GM23338 (cell line): ENCODE results near the gene SPECC1L. TPM values are rescaled to one million over a fixed set of nuclear protein-coding genes. Genes with fewer than 3 reads are reported as not detected.

Experiments
- ATAC-seq: fragments of 200-7000 bp; cut with Tn5 transposase; 3 replicates; pipeline ENCODE4 v1.9.1; 2020
- DNase-seq: peaks from one replicate; pipeline ENCODE4 v3.0.0-alpha.2; 2015; ENCODE audit warnings: low spot score
- H2AFZ ChIP-seq: fragments of 200-600 bp; sonication (generic); 2 replicates; pipeline ENCODE4 v1.8.0; 2016; ENCODE audit warnings: antibody characterized with exemption, mild to moderate bottlenecking, moderate library complexity
- H3F3A ChIP-seq: fragments of 200-600 bp; sonication (generic); replicated peaks from 2 replicates; pipeline ENCODE4 v1.8.0; 2017; ENCODE audit warnings: antibody characterized with exemption, mixed run types, low read depth
- H3K27ac ChIP-seq: fragments of 200-600 bp; sonication (generic); 2 replicates; pipeline ENCODE4 v1.6.1; 2016; ENCODE audit warnings: low read depth
- H3K27me3 ChIP-seq: fragments of 200-600 bp; sonication (generic); 2 replicates; pipeline ENCODE4 v1.8.0; 2016; ENCODE audit warnings: mild to moderate bottlenecking, mixed run types, moderate library complexity; ENCODE audit not compliant: insufficient read depth
- H3K36me3 ChIP-seq: fragments of 200-600 bp; sonication (generic); 2 replicates; pipeline ENCODE4 v1.8.0; 2016; ENCODE audit warnings: mild to moderate bottlenecking; ENCODE audit not compliant: insufficient read depth
- H3K4me1 ChIP-seq: fragments of 200-600 bp; sonication (generic); 2 replicates; pipeline ENCODE4 v1.8.0; 2016; ENCODE audit warnings: mild to moderate bottlenecking, moderate library complexity; ENCODE audit not compliant: insufficient read depth
- H3K4me2 ChIP-seq: fragments of 200-600 bp; sonication (generic); 2 replicates; pipeline ENCODE4 v1.7.1; 2017; ENCODE audit warnings: mixed run types
- H3K4me3 ChIP-seq: fragments of 200-600 bp; sonication (generic); 2 replicates; pipeline ENCODE4 v1.6.1; 2016; ENCODE audit warnings: mixed run types
- H3K79me2 ChIP-seq: fragments of 200-600 bp; sonication (generic); replicated peaks from 2 replicates; pipeline ENCODE4 v1.8.0; 2017; ENCODE audit warnings: mild to moderate bottlenecking; ENCODE audit not compliant: insufficient read depth
- H3K9me2 ChIP-seq: fragments of 200-600 bp; sonication (generic); 2 replicates; pipeline ENCODE4 v1.8.0; 2017; ENCODE audit not compliant: insufficient read depth
- H4K20me1 ChIP-seq: fragments of 200-600 bp; sonication (generic); replicated peaks from 2 replicates; pipeline ENCODE4 v1.8.0; 2017; ENCODE audit warnings: mild to moderate bottlenecking; ENCODE audit not compliant: insufficient read depth
- H3K27ac Mint-ChIP-seq: 2 replicates; pipeline ENCODE4 v1.8.0; 2020; ENCODE audit warnings: inconsistent platforms, mild to moderate bottlenecking, moderate library complexity, mixed read lengths
- H3K27me3 Mint-ChIP-seq: 3 replicates; pipeline ENCODE4 v1.8.0; 2022; ENCODE audit warnings: low read depth, mild to moderate bottlenecking, moderate library complexity, mixed read lengths, inconsistent platforms; ENCODE audit not compliant: insufficient read depth, poor library complexity
- H3K36me3 Mint-ChIP-seq: 3 replicates; pipeline ENCODE4 v1.8.0; 2021; ENCODE audit warnings: low read depth, mild to moderate bottlenecking, inconsistent platforms, moderate library complexity, mixed read lengths
- H3K4me1 Mint-ChIP-seq: 3 replicates; pipeline ENCODE4 v1.8.0; 2020; ENCODE audit warnings: mild to moderate bottlenecking, inconsistent platforms, mixed read lengths
- H3K4me3 Mint-ChIP-seq: 3 replicates; pipeline ENCODE4 v1.8.0; 2021; ENCODE audit warnings: moderate library complexity, mild to moderate bottlenecking, inconsistent platforms, mixed read lengths
- H3K9me3 Mint-ChIP-seq: 3 replicates; pipeline ENCODE4 v1.8.0; 2020; ENCODE audit warnings: moderate library complexity, mild to moderate bottlenecking, inconsistent platforms, mixed read lengths
- CREB1 ChIP-seq: fragments of 250-450 bp; sonication (Bioruptor Pico); IDR thresholded peaks from 2 replicates; pipeline ENCODE4 v1.5.0; 2020; ENCODE audit warnings: low read depth, mild to moderate bottlenecking, moderate library complexity
- ETS1 ChIP-seq: IDR thresholded peaks from 2 replicates; pipeline ENCODE4 v1.6.1; 2016; ENCODE audit warnings: antibody characterized with exemption
- EZH2 ChIP-seq: fragments of 200-600 bp; sonication (generic); IDR thresholded peaks from one replicate; pipeline ENCODE4 v1.8.0; 2017; ENCODE audit warnings: antibody characterized with exemption, mild to moderate bottlenecking, low read depth; ENCODE audit not compliant: unreplicated experiment
- EZH2phosphoT487 ChIP-seq: fragments of 200-600 bp; sonication (generic); IDR thresholded peaks from one replicate; pipeline ENCODE4 v1.8.1; 2018; ENCODE audit warnings: antibody characterized with exemption; ENCODE audit not compliant: unreplicated experiment
- JUNB ChIP-seq: IDR thresholded peaks from one replicate; pipeline ENCODE4 v1.6.1; 2016; ENCODE audit warnings: antibody characterized with exemption; ENCODE audit not compliant: unreplicated experiment
- NANOG ChIP-seq: IDR thresholded peaks from 2 replicates; pipeline ENCODE4 v1.6.1; 2016; ENCODE audit warnings: antibody characterized with exemption, borderline replicate concordance
- POLR2AphosphoS5 ChIP-seq: IDR thresholded peaks from 2 replicates; pipeline ENCODE4 v1.6.1; 2016; ENCODE audit warnings: antibody characterized with exemption, low read depth
- STAT1 ChIP-seq: IDR thresholded peaks from one replicate; pipeline ENCODE4 v1.6.1; 2016; ENCODE audit warnings: antibody characterized with exemption; ENCODE audit not compliant: unreplicated experiment
- ZNF114 ChIP-seq: fragments of 250-450 bp; sonication (Bioruptor Pico); IDR thresholded peaks from 2 replicates; pipeline ENCODE4 v1.5.0; 2020; ENCODE audit warnings: mild to moderate bottlenecking, moderate library complexity
- ZNF331 ChIP-seq: fragments of 250-450 bp; sonication (Bioruptor Pico); IDR thresholded peaks from 2 replicates; pipeline ENCODE4 v1.5.0; 2020; ENCODE audit warnings: low read depth, mild to moderate bottlenecking, moderate library complexity
- polyA plus RNA-seq: library from polyadenylated mRNA; unstranded; fragments of >200 nt; fragmentation: Nextera tagmentation; extraction: Ambion mirVana; gene quantifications from 2 replicates; pipeline ENCODE4 v1.2.1, GENCODE V29; 2016
- total RNA-seq: library from RNA; depleted of rRNA; stranded (reverse); fragments of >200 nt; shearing (Covaris generic); gene quantifications from 2 replicates; pipeline ENCODE4 v1.2.3, GENCODE V29; 2014
- TF ChIP-seq, protein P1 (sequence below), 2 experiments: fragments of 200-600 bp in 1 of 2; sonication (generic) in 1 of 2; conservative IDR thresholded peaks; 2 replicates each; pipeline versions ENCODE4 v1.5.1 to v1.6.1; 2016 to 2017; ENCODE audit warnings: antibody characterized with exemption in 2 of 2, low read depth in 2 of 2, mild to moderate bottlenecking in 2 of 2, moderate library complexity in 1 of 2
- TF ChIP-seq, protein P2 (sequence below): IDR thresholded peaks from one replicate; pipeline ENCODE4 v1.6.1; 2018; ENCODE audit warnings: antibody characterized with exemption; ENCODE audit not compliant: unreplicated experiment
- TF ChIP-seq, protein P3 (sequence below): fragments of 250-450 bp; sonication (Bioruptor Pico); IDR thresholded peaks from 2 replicates; pipeline ENCODE4 v1.5.0; 2020; ENCODE audit warnings: mild to moderate bottlenecking, moderate library complexity

The SPECC1L gene
- total and polyA plus RNA-seq, 2 experiments from 2014 or later = 24.3 to 44.7 TPM

- Mint-ChIP-seq H3K4me3 (no peak overlapping the region), H3K27me3 (peaks cover 1% of the 10 kb centered on the region), H3K36me3 (no peaks in the 10 kb centered on the region), H3K4me1 (peaks cover 26% of the 10 kb centered on the region), H3K9me3 (no peaks in the 10 kb centered on the region), H3K27ac (no peak overlapping the region)
- Histone ChIP-seq H3K27ac (no peak overlapping the region), H3K9me2 (no peaks in the 10 kb centered on the region), H3K79me2 (peaks cover 85% of the 10 kb centered on the region), H3K4me3 (no peak overlapping the region), H3K4me2 (no peak overlapping the region), H4K20me1 (peaks cover 39% of the 10 kb centered on the region), H3K36me3 (no peaks in the 10 kb centered on the region), H3K4me1 (peaks cover 11% of the 10 kb centered on the region), H3F3A (no peaks in the 10 kb centered on the region), H3K27me3 (no peaks in the 10 kb centered on the region), H2AFZ (no peak overlapping the region)
- DNase-seq (no peak), ATAC-seq (no peak)
- TF ChIP-seq, protein P1, sequence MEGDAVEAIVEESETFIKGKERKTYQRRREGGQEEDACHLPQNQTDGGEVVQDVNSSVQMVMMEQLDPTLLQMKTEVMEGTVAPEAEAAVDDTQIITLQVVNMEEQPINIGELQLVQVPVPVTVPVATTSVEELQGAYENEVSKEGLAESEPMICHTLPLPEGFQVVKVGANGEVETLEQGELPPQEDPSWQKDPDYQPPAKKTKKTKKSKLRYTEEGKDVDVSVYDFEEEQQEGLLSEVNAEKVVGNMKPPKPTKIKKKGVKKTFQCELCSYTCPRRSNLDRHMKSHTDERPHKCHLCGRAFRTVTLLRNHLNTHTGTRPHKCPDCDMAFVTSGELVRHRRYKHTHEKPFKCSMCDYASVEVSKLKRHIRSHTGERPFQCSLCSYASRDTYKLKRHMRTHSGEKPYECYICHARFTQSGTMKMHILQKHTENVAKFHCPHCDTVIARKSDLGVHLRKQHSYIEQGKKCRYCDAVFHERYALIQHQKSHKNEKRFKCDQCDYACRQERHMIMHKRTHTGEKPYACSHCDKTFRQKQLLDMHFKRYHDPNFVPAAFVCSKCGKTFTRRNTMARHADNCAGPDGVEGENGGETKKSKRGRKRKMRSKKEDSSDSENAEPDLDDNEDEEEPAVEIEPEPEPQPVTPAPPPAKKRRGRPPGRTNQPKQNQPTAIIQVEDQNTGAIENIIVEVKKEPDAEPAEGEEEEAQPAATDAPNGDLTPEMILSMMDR (conservative IDR thresholded peaks at IDR 0.05; ENCODE audit: low read depth in 2 of 2) = no peak
- no peak for TF ChIP-seq CREB1 (CRISPR knock-in tag)
- no peak for TF ChIP-seq ZNF331 (CRISPR knock-in tag)
- no peak for TF ChIP-seq ETS1
- no peak for TF ChIP-seq POLR2AphosphoS5
- no peak for TF ChIP-seq NANOG
- no peak for TF ChIP-seq JUNB
- no peak for TF ChIP-seq EZH2phosphoT487
- TF ChIP-seq ZNF114 (CRISPR knock-in tag) = no peak
- TF ChIP-seq, protein P2, sequence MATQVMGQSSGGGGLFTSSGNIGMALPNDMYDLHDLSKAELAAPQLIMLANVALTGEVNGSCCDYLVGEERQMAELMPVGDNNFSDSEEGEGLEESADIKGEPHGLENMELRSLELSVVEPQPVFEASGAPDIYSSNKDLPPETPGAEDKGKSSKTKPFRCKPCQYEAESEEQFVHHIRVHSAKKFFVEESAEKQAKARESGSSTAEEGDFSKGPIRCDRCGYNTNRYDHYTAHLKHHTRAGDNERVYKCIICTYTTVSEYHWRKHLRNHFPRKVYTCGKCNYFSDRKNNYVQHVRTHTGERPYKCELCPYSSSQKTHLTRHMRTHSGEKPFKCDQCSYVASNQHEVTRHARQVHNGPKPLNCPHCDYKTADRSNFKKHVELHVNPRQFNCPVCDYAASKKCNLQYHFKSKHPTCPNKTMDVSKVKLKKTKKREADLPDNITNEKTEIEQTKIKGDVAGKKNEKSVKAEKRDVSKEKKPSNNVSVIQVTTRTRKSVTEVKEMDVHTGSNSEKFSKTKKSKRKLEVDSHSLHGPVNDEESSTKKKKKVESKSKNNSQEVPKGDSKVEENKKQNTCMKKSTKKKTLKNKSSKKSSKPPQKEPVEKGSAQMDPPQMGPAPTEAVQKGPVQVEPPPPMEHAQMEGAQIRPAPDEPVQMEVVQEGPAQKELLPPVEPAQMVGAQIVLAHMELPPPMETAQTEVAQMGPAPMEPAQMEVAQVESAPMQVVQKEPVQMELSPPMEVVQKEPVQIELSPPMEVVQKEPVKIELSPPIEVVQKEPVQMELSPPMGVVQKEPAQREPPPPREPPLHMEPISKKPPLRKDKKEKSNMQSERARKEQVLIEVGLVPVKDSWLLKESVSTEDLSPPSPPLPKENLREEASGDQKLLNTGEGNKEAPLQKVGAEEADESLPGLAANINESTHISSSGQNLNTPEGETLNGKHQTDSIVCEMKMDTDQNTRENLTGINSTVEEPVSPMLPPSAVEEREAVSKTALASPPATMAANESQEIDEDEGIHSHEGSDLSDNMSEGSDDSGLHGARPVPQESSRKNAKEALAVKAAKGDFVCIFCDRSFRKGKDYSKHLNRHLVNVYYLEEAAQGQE = no peak
- TF ChIP-seq STAT1 = no peak
- no peak for TF ChIP-seq EZH2
- TF ChIP-seq, protein P3, sequence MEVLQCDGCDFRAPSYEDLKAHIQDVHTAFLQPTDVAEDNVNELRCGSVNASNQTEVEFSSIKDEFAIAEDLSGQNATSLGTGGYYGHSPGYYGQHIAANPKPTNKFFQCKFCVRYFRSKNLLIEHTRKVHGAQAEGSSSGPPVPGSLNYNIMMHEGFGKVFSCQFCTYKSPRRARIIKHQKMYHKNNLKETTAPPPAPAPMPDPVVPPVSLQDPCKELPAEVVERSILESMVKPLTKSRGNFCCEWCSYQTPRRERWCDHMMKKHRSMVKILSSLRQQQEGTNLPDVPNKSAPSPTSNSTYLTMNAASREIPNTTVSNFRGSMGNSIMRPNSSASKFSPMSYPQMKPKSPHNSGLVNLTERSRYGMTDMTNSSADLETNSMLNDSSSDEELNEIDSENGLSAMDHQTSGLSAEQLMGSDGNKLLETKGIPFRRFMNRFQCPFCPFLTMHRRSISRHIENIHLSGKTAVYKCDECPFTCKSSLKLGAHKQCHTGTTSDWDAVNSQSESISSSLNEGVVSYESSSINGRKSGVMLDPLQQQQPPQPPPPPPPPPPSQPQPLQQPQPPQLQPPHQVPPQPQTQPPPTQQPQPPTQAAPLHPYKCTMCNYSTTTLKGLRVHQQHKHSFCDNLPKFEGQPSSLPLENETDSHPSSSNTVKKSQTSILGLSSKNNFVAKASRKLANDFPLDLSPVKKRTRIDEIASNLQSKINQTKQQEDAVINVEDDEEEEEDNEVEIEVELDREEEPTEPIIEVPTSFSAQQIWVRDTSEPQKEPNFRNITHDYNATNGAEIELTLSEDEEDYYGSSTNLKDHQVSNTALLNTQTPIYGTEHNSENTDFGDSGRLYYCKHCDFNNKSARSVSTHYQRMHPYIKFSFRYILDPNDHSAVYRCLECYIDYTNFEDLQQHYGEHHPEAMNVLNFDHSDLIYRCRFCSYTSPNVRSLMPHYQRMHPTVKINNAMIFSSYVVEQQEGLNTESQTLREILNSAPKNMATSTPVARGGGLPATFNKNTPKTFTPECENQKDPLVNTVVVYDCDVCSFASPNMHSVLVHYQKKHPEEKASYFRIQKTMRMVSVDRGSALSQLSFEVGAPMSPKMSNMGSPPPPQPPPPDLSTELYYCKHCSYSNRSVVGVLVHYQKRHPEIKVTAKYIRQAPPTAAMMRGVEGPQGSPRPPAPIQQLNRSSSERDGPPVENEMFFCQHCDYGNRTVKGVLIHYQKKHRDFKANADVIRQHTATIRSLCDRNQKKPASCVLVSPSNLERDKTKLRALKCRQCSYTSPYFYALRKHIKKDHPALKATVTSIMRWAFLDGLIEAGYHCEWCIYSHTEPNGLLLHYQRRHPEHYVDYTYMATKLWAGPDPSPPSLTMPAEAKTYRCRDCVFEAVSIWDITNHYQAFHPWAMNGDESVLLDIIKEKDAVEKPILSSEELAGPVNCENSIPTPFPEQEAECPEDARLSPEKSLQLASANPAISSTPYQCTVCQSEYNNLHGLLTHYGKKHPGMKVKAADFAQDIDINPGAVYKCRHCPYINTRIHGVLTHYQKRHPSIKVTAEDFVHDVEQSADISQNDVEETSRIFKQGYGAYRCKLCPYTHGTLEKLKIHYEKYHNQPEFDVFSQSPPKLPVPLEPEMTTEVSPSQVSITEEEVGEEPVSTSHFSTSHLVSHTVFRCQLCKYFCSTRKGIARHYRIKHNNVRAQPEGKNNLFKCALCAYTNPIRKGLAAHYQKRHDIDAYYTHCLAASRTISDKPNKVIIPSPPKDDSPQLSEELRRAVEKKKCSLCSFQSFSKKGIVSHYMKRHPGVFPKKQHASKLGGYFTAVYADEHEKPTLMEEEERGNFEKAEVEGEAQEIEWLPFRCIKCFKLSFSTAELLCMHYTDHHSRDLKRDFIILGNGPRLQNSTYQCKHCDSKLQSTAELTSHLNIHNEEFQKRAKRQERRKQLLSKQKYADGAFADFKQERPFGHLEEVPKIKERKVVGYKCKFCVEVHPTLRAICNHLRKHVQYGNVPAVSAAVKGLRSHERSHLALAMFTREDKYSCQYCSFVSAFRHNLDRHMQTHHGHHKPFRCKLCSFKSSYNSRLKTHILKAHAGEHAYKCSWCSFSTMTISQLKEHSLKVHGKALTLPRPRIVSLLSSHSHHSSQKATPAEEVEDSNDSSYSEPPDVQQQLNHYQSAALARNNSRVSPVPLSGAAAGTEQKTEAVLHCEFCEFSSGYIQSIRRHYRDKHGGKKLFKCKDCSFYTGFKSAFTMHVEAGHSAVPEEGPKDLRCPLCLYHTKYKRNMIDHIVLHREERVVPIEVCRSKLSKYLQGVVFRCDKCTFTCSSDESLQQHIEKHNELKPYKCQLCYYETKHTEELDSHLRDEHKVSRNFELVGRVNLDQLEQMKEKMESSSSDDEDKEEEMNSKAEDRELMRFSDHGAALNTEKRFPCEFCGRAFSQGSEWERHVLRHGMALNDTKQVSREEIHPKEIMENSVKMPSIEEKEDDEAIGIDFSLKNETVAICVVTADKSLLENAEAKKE (CRISPR knock-in tag) = no peak
Observed at GRCh38 chr22:24290459-24290858, 19.8 kb downstream of the SPECC1L start.
